Stomach (tissue), 4 donors: ENCODE measurements around the gene RASD2.

Source experiments
- CTCF ChIP-seq, 7 experiments: fragments of 450-650 bp in 4 of 7; fragments of 200-600 bp in 3 of 7; sonication (generic) in 3 of 7; IDR thresholded peaks; one replicate each; pipeline ENCODE4 v1.5.1; 2016 to 2019; ENCODE audit warnings: antibody characterized with exemption in 7 of 7, control low read depth in 2 of 7, mild to moderate bottlenecking in 1 of 7
- POLR2AphosphoS5 ChIP-seq, 3 donors: sonication (generic); formaldehyde crosslinking; IDR thresholded peaks; one replicate each; pipeline ENCODE4 v1.6.1; 2016; ENCODE audit warnings: antibody characterized with exemption in 3 of 3

GRCh38 chr22:35522225-35523149 lies 18.1 kb upstream of the RASD2 start:
- TF ChIP-seq CTCF (IDR thresholded peaks at IDR 0.05) (no peak), POLR2AphosphoS5 (IDR thresholded peaks at IDR 0.05) (no peak)
